Kidney (tissue), 14 donors: ENCODE measurements around the gene OGFOD2. TPM values are rescaled to one million over a fixed set of nuclear protein-coding genes. Genes with fewer than 3 reads are reported as not detected.

Source experiments
- DNase-seq, 5 donors: peaks; one replicate each; pipeline ENCODE4 v3.0.0-alpha.2; 2013 to 2020
- FAIRE-seq: peaks from 2 replicates; lab custom pipeline; 2012; peaks lifted over from hg19 to GRCh38; lab: Jason Lieb, UNC
- H3K27ac ChIP-seq, 2 donors: one replicate each; pipeline ENCODE4 v1.7.0; 2013; ENCODE audit warnings: low read depth in 2 of 2, low read length in 2 of 2, inconsistent platforms in 1 of 2
- H3K27me3 ChIP-seq: one replicate; pipeline ENCODE4 v1.7.1; 2013; ENCODE audit warnings: low read length, inconsistent platforms; ENCODE audit not compliant: control insufficient read depth, insufficient read depth
- H3K36me3 ChIP-seq, 3 donors: one replicate each; pipeline versions ENCODE4 v1.7.0 to v1.7.1; 2013; ENCODE audit warnings: low read length in 3 of 3, control low read depth in 1 of 3, inconsistent platforms in 1 of 3; ENCODE audit not compliant: insufficient read depth in 3 of 3, control insufficient read depth in 2 of 3
- H3K4me1 ChIP-seq, 3 donors: one replicate each; pipeline versions ENCODE4 v1.7.0 to v1.7.1; 2013; ENCODE audit warnings: low read length in 3 of 3, inconsistent platforms in 1 of 3, low read depth in 1 of 3; ENCODE audit not compliant: control insufficient read depth in 2 of 3, insufficient read depth in 2 of 3
- H3K4me3 ChIP-seq, 3 donors: one replicate each; pipeline versions ENCODE4 v1.7.0 to v1.8.1; 2013; ENCODE audit warnings: low read length in 3 of 3, control low read depth in 1 of 3, inconsistent platforms in 1 of 3
- H3K9ac ChIP-seq, 3 donors: one replicate each; pipeline versions ENCODE4 v1.7.0 to v1.7.1; 2013; ENCODE audit warnings: low read length in 3 of 3, control low read depth in 1 of 3, inconsistent platforms in 1 of 3
- H3K9me3 ChIP-seq, 3 donors: one replicate each; pipeline versions ENCODE4 v1.7.0 to v1.7.1; 2013; ENCODE audit warnings: low read length in 3 of 3, control low read depth in 1 of 3, inconsistent platforms in 1 of 3; ENCODE audit not compliant: control insufficient read depth in 2 of 3, insufficient read depth in 1 of 3
- CTCF ChIP-seq: IDR thresholded peaks from 3 replicates; pipeline ENCODE4 v1.5.1; 2012; ENCODE audit warnings: mild to moderate bottlenecking, moderate library complexity, borderline replicate concordance; ENCODE audit not compliant: insufficient read depth; ENCODE audit errors: extremely low read depth
- intact Hi-C: fragments of 100-400 bp; cut with DNase I; formaldehyde crosslinking; loops from one replicate; pipeline ENCODE4 v1.11.1; 2022
- polyA plus RNA-seq: library from polyadenylated mRNA; stranded (reverse); fragments of 350-450 nt; fragmentation: Illumina TruSeq; extraction: RNeasy Lipid Tissue Mini Kit (QIAGEN cat#74804); gene quantifications from one replicate; pipeline ENCODE4 v1.2.3, GENCODE V29; 2014; ENCODE audit warnings: low read depth, low replicate concordance; ENCODE audit not compliant: insufficient read depth
- total RNA-seq: library from RNA; stranded (reverse); fragmentation: NEBNext Ultra II Directional; extraction: Animal tissue kit (Norgen Biotek cat#: 25700); gene quantifications from one replicate; pipeline ENCODE4 v1.2.1, GENCODE V29; 2021
- donor health status: control.
- donor health status: control.
- donor health status: control.
- donor health status: control.
- donor health status: control.
- donor health status: DM: yes; HTN: yes; CAD: no.
- donor health status: Normal renal cell carcinoma (clear cell type).

OGFOD2 gene
- total and polyA plus RNA-seq, 2 donors from 2014 or later: 22.9 to 27.5 TPM

GRCh38 chr12:122976648-122976975, 1.6 kb downstream of the OGFOD2 start:
- no peaks in the 10 kb centered on the region for H3K9me3 ChIP-seq
- peaks cover 0 to 3% (median 0%) of the 10 kb centered on the region in 3 donors for H3K36me3 ChIP-seq
- DNase-seq: peak in 1 of 5 donors; percentile 66
- no peak overlapping the region for H3K9ac ChIP-seq
- H3K27me3 ChIP-seq: no peaks in the 10 kb centered on the region
- TF ChIP-seq CTCF: no peak
- intact Hi-C loops: no loop called here
- H3K27ac ChIP-seq: no peak overlapping the region
- H3K4me3 ChIP-seq: peak overlapping the region in 1 of 3 donors; percentile 98
- no peak for FAIRE-seq
- H3K4me1 ChIP-seq: peaks cover 0 to 31% (median 16%) of the 10 kb centered on the region in 3 donors

GRCh38 chr12:122977153-122977552, 2.1 kb downstream of the OGFOD2 start:
- no peak for TF ChIP-seq CTCF
- no peak for FAIRE-seq
- no peak for DNase-seq
- H3K4me1 ChIP-seq: peaks cover 0 to 37% (median 22%) of the 10 kb centered on the region in 3 donors
- H3K27ac ChIP-seq: no peak overlapping the region
- no peaks in the 10 kb centered on the region for H3K9me3 ChIP-seq
- no peak overlapping the region for H3K9ac ChIP-seq
- no peaks in the 10 kb centered on the region for H3K27me3 ChIP-seq
- no peak overlapping the region for H3K4me3 ChIP-seq
- intact Hi-C loops: no loop called here
- H3K36me3 ChIP-seq: peaks cover 0 to 3% (median 0%) of the 10 kb centered on the region in 3 donors

- H3K9ac ChIP-seq: no peak overlapping the region
- H3K36me3 ChIP-seq: peaks cover 0 to 5% (median 0%) of the 10 kb centered on the region in 3 donors
- FAIRE-seq (no peak), DNase-seq (no peak)
- H3K9me3 ChIP-seq: no peaks in the 10 kb centered on the region
- H3K4me1 ChIP-seq: peaks cover 0 to 42% (median 24%) of the 10 kb centered on the region in 3 donors
- no peak for TF ChIP-seq CTCF
- no peak overlapping the region for H3K27ac ChIP-seq
- no peak overlapping the region for H3K4me3 ChIP-seq
- no peaks in the 10 kb centered on the region for H3K27me3 ChIP-seq
- intact Hi-C loops: no loop called here
Observed at GRCh38 chr12:122977655-122978392, 2.8 kb downstream of the OGFOD2 start.
